ENCODE measurements around the gene AIG1. TPM values are rescaled to one million over a fixed set of nuclear protein-coding genes. Genes with fewer than 3 reads are reported as not detected.

Gene AIG1
- total RNA-seq, 2 donors from 2014 or later, result 11.9 to 13.5 TPM

DNA sequence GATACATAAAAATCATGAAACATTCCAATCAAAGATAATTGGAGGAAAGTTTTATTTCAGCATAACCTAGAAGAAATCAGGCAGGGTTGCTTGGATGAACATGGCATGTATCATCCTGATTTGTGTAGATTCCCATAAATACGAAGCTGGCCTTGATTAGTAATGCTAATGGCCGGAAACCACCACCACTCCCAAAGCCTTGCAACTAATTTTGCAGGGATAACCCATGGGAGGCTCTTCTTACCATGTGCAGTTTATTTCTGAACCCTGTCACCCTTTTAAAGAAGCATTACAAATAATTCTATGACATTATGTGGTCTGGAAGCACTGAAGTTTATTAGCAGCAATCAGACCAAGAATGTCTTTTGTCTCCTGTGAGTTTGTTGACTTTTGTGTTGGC lies 80.8 kb downstream of the AIG1 start:
- intact Hi-C loops (cut with DNase I), result no loop called here
- TF ChIP-seq, protein P1, sequence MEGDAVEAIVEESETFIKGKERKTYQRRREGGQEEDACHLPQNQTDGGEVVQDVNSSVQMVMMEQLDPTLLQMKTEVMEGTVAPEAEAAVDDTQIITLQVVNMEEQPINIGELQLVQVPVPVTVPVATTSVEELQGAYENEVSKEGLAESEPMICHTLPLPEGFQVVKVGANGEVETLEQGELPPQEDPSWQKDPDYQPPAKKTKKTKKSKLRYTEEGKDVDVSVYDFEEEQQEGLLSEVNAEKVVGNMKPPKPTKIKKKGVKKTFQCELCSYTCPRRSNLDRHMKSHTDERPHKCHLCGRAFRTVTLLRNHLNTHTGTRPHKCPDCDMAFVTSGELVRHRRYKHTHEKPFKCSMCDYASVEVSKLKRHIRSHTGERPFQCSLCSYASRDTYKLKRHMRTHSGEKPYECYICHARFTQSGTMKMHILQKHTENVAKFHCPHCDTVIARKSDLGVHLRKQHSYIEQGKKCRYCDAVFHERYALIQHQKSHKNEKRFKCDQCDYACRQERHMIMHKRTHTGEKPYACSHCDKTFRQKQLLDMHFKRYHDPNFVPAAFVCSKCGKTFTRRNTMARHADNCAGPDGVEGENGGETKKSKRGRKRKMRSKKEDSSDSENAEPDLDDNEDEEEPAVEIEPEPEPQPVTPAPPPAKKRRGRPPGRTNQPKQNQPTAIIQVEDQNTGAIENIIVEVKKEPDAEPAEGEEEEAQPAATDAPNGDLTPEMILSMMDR (IDR thresholded peaks at IDR 0.05), result no peak
- TF ChIP-seq POLR2A (IDR thresholded peaks at IDR 0.05), result no peak
- DNase-seq (no peak), ATAC-seq (no peak)
- Histone ChIP-seq H3K4me1 (no peaks in the 10 kb centered on the region), H3K9me3 (no peaks in the 10 kb centered on the region), H3K27me3 (no peaks in the 10 kb centered on the region), H3K4me3 (no peak overlapping the region), H3K36me3 (replicated peaks in 1 of 2; ENCODE audit: insufficient read depth in 1 of 2, low read depth in 2 of 2) (no peaks in the 10 kb centered on the region), H3K27ac (no peak overlapping the region)
- 91 to 98% methylated on average over 2 of the region's 2 CpGs for WGBS, 2 donors

DNA sequence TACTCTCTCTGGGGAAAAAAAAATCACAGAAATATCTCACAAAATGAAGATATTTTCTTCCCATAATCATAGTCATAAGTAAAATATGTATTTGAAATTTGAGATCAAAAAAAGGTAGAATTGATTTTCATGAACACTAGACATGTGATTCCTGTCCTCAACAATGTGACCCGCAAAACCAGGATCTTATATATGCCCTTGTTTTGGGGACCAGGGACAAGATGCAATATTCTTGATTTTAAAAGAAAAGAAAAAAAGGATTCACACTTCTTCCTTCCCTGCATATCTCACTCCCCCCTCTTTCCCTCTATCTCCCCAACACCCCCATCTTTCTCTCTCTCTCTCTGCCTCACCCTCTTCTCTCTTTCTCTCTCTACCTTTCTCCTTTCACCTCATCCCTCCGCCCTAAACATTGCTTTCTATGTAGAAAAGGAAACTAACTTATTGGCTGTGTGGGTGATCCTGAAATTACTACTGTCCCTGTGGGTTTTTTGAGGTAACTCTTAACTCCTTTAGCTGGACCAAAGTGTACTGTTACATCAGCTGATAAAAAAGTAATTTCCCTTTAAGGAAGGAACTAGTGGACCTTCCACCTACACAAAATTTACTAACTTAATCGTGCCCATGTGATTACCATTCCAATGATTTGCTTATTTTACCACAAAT lies 85.6 kb downstream of the AIG1 start:
- Histone ChIP-seq H3K4me1 (no peaks in the 10 kb centered on the region), H3K27ac (no peak overlapping the region), H3K4me3 (no peak overlapping the region), H3K9me3 (no peaks in the 10 kb centered on the region), H3K27me3 (no peaks in the 10 kb centered on the region), H3K36me3 (replicated peaks in 1 of 2; ENCODE audit: insufficient read depth in 1 of 2, low read depth in 2 of 2) (no peaks in the 10 kb centered on the region)
- TF ChIP-seq POLR2A (IDR thresholded peaks at IDR 0.05), result no peak
- TF ChIP-seq, protein P1 (IDR thresholded peaks at IDR 0.05), result no peak
- WGBS, 2 donors, result 76 to 79% methylated on average over 3 of the region's 3 CpGs
- no peak for DNase-seq
- intact Hi-C loops (cut with DNase I), result no loop called here
- no peak for ATAC-seq

DNA sequence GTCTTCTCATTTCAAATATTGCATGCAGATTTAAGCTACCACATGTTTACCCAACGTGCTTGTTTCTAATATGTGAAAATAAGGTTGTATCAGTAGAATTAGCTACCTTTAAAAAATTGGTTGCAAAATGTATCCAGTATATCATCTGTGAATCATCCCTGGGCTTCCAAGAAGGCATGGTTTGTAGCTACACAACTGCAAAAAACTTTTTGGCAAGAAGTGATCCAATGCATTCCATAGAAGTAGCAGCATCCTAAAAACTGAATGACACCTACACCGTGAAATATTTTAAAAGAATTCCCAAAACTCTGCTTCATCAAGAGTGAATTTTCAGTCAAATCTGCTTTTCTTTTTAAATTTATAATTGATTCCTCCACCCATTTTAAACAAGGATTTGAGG lies 89.1 kb downstream of the AIG1 start:
- no peaks in the 10 kb centered on the region for H3K4me1 ChIP-seq
- H3K4me3 ChIP-seq, result no peak overlapping the region
- H3K27ac ChIP-seq, result no peak overlapping the region
- 96 to 97% methylated on average over 2 of the region's 2 CpGs for WGBS, 2 donors
- TF ChIP-seq, protein P1 (IDR thresholded peaks at IDR 0.05), result no peak
- no peak for TF ChIP-seq POLR2A (IDR thresholded peaks at IDR 0.05)
- no peak for DNase-seq
- intact Hi-C loops (cut with DNase I), result no loop called here
- no peaks in the 10 kb centered on the region for H3K27me3 ChIP-seq
- H3K36me3 ChIP-seq (replicated peaks in 1 of 2; ENCODE audit: insufficient read depth in 1 of 2, low read depth in 2 of 2), result no peaks in the 10 kb centered on the region
- H3K9me3 ChIP-seq, result no peaks in the 10 kb centered on the region
- ATAC-seq, result no peak

DNA sequence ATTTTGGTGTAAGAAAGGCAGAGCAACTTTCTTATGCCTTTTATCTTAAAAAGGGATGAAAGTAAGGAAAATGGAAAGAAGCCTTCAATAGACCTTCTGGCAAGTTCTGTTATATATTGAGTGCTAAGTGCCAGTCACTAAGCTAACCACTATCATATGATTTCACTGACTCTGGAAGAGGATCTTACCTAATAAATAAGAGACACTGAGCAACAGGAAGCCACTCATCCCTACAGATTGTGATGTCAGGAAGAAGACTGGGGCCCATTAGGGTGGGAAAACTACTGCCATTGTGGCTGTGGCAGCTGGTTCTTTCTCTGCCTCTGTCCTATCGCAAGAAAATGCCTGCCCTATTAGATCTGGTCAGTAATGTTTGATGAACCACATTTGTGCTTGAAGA lies 89.6 kb downstream of the AIG1 start:
- WGBS, 2 donors, result 94 to 95% methylated on average over 1 of the region's 1 CpG
- H3K4me1 ChIP-seq, result no peaks in the 10 kb centered on the region
- TF ChIP-seq, protein P1 (IDR thresholded peaks at IDR 0.05), result no peak
- TF ChIP-seq POLR2A (IDR thresholded peaks at IDR 0.05), result no peak
- H3K27me3 ChIP-seq, result no peaks in the 10 kb centered on the region
- ATAC-seq, result no peak
- intact Hi-C loops (cut with DNase I), result no loop called here
- no peak overlapping the region for H3K4me3 ChIP-seq
- DNase-seq, result no peak
- H3K9me3 ChIP-seq, result no peaks in the 10 kb centered on the region
- H3K27ac ChIP-seq, result no peak overlapping the region
- H3K36me3 ChIP-seq (replicated peaks in 1 of 2; ENCODE audit: insufficient read depth in 1 of 2, low read depth in 2 of 2), result no peaks in the 10 kb centered on the region

DNA sequence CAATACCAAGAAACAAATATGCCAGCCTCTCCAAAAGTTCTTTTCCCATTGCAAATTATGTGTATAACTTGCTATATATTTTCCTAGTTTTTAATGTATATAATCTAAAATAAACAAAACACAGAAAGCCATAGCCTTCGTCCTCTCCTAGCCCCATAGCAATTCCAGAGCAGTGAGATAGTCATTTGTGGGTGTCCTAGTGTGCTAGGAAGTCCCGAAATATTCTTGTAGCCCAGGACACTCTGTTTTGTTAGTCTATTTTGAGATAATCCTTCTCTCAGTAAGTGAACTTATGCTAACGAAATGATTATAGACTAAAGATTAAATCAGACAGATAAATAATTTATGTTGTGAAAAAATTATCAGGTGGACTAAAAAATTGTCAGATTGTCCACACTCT lies 90.7 kb downstream of the AIG1 start:
- H3K36me3 ChIP-seq (replicated peaks in 1 of 2; ENCODE audit: insufficient read depth in 1 of 2, low read depth in 2 of 2), result no peaks in the 10 kb centered on the region
- TF ChIP-seq, protein P1 (IDR thresholded peaks at IDR 0.05), result no peak
- no peak for TF ChIP-seq POLR2A (IDR thresholded peaks at IDR 0.05)
- no peaks in the 10 kb centered on the region for H3K27me3 ChIP-seq
- 90 to 95% methylated on average over 3 of the region's 3 CpGs for WGBS, 2 donors
- intact Hi-C loops (cut with DNase I), result no loop called here
- no peak overlapping the region for H3K4me3 ChIP-seq
- H3K4me1 ChIP-seq, result no peaks in the 10 kb centered on the region
- H3K9me3 ChIP-seq, result no peaks in the 10 kb centered on the region
- ATAC-seq, result no peak
- no peak for DNase-seq
- no peak overlapping the region for H3K27ac ChIP-seq

All from body of pancreas (tissue), 4 donors.